ENCODE results near the gene JMJD7.
"Not testable (repeated sequence)": the region's sequence is repeated elsewhere in the genome, so short reads cannot be mapped to it uniquely, and the experiment has no call there.

JMJD7 gene

GRCh38 chr15:41822471-41822870 is 5.4 kb upstream of the JMJD7 start:
- no peak for DNase-seq (ENCODE audit: low spot score)

GRCh38 chr15:41822957-41823356 is 4.9 kb upstream of the JMJD7 start:
- DNase-seq (ENCODE audit: low spot score), result no peak

- DNase-seq (ENCODE audit: low spot score), result no peak
Measured at GRCh38 chr15:41823502-41823901, 4.4 kb upstream of the JMJD7 start.

DNA sequence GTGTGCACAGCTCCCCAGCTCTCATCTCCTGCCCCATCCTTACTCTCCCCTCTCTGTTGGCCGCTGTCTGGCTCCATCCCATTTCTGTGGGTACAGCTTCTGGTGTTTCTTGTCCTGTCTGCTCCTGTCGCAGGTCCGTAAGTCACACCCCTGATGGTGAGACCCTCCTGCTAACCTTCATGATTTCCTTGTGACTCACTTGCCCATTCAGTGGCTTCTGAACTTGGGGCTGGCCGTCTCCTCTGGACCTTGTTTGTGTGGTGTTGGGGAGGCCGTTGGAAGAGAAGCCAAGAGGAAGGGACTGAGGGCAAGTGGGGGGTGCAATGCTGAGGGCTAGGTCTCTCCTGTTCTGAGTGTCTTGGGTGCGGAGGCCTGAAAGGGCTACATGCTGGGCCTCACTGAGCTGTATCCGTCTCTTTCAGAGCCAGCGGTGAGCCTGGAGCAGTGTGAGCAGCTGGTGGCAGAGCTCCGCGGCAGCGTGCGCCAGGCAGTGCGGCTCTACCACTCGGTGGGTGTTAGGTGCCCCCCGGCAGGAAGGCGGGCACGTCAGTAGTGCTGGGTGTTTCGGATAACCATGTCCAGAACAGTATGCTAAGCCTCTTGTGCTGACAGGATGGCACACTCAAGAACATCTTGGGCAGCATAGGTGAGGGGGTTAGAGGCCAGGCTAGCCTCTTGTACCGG is 3.7 kb upstream of the JMJD7 start:
- DNase-seq (ENCODE audit: low spot score), result no peak

DNA sequence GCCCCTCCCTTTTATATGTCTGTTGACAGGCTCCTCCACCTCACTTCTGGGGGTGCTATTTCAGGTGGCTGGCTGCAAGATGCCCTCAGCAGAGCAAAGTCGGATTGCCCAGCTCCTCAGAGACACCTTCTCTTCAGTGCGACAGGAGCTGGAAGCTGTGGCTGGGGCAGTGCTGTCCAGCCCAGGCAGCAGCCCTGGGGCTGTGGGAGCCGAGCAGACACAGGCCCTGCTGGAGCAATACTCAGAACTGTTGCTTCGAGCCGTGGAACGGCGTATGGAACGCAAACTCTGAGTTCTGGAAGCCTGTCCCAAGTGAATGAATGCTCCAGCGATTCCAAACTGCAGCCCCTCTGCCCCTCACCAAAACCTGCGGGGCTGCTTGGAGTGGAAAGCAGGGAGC is 2.7 kb upstream of the JMJD7 start:
- no peak for DNase-seq (ENCODE audit: low spot score)

DNA sequence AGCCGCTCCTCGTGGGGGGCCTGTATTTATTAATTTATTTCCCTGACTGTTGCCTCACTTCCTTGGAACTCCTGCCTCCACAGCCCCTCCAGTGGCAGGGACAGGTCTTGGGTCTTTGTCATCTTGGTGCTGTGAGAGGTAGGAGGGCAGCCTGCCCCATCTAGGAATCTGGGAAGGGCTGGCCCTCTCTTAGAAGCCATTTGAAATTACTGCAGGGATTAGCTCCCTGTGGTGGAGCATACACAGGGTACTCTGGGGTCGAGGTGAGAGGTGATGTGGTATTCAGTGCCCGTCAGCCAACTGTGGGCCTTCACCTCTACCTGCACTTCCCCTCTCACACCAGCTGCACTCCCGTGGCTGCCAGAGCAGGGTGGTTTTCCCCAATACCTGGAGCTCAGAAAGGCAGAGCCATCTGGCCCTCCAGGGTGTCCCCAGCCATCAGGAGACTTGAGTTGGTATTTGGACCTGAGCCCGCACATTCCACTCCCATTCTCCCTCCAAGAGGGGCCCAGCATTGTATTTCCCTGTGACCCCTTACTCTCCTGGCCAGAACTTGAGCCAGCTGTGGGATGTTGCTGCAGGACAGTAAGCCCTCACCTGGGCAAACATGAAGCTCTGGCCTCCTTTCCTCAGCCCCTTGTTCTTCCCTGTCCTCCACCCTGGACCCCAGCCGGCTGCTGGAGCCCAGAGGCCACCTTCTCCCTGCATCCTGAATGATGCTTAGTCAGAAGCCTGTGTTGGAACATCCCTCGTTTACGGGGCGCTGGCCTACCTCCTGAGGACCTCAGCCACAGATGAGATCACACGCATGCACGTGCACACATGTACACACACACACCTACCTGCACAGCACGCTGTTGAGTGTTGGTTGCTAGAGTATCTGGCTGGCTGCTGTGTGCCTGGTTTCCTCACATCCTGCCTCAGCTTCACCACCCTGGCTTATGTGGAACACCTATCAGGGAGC is 2.0 kb upstream of the JMJD7 start:
- DNase-seq (ENCODE audit: low spot score), result no peak

- peak; percentile 59 for DNase-seq (ENCODE audit: low spot score)
Measured at GRCh38 chr15:41827290-41827879, 507 bp upstream of the JMJD7 start.

GRCh38 chr15:41828807-41829141 is 882 bp downstream of the JMJD7 start:
- DNase-seq (ENCODE audit: low spot score), result no peak

GRCh38 chr15:41829959-41830646 is 2.2 kb downstream of the JMJD7 start:
- DNase-seq (ENCODE audit: low spot score), result no peak

- DNase-seq (ENCODE audit: low spot score), result not testable (repeated sequence)
Measured at GRCh38 chr15:41831291-41831690, 3.4 kb downstream of the JMJD7 start.

DNA sequence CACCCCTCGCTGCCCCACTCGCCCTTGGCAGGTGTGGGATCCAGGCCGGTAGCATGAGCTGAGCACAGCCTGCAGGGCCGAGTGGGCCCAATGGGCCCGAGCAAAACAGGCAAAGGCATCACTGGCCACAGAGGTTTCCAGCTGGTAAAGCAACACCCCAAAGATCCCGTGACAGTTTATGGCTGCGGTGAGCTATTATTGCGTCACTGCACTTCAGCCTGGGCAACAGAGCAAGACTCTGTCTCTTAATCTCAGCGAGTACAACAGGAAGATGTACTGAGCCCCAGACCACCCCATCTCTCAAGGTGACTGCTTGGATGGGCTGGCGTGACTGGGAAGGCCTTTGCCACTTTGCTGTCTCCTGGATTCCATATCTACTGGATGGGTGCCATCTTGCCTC is 4.3 kb downstream of the JMJD7 start:
- no peak for DNase-seq (ENCODE audit: low spot score)

GRCh38 chr15:41832875-41833274 is 5.0 kb downstream of the JMJD7 start:
- DNase-seq (ENCODE audit: low spot score), result no peak

DNA sequence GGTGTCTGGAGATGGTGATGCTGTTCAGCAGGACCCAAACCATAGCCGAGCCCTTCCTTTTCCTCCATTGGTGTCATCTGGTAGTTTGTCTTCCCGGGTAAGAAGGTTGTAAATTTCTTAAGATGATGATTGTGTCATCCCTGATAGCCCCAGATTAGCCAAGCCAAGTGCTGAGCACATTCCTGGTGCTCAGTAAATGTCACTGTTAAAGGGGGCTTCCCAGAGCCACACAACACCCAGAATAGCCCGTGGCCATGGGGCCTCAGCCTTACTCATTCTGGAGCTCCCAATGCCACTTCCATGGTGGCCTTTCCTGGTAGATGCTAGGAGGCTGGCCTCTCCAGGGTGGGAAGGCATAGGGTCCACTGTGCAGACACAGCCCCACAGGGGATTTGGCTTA is 6.2 kb downstream of the JMJD7 start:
- no peak for DNase-seq (ENCODE audit: low spot score)

- no peak for DNase-seq (ENCODE audit: low spot score)
Measured at GRCh38 chr15:41836073-41836472, 8.2 kb downstream of the JMJD7 start.

DNA sequence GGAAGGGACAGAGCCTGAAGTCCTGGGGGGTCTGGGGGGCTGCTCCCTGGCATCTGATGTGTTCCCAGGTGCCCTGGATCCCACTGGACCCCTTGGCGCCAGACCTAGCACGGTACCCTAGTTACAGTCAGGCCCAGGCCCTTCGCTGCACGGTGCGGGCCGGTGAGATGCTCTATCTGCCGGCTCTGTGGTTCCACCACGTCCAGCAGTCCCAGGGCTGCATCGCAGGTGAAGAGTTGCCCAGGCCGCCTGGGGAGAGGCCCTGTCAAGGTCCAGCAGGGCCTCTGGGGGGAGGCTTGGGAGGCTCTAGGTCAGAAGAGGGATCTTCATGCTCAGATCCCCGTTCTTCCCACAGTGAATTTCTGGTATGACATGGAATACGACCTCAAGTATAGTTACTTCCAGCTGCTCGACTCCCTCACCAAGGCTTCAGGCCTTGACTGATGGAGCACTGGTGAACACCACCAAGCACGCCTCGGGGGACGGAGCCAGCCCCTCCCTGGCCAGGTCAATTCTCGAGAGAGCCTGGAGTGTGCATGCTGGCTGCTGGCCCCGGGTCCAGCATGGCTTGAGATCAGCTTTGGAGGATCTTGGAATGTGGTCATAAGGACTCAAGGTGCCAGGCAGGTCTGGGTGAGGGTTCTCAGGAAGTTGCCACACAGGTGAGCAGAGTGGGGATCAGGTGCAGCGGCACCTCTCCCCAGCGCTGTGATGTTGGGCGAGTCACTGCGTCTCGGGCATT is 9.0 kb downstream of the JMJD7 start:
- no peak for DNase-seq (ENCODE audit: low spot score)

DNA sequence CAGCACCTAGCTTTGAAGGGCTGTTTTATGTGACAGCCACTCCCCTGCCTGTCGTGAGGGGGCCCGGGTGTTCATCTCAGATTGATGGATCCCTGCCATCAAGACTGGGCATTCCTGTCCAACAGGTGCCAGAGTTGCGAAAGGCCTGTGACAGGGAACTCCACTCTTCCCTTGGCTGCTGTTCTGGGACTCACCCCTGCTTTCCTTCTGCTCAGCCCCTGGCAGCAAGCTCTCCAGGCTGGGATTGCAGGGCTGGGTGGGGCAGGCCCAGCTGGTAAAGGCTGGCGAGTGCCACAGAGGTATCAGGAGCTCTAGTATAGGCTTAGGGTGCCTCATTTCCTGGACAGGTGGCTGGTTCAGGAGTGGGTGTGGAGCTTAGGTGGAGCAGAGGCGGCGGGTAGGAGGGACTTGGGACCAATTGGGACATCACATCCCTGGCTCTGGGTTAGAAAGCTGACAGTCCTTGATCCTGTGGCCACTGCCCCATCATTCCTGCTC is 10.6 kb downstream of the JMJD7 start, which contains the start of gene PLA2G4B:
TSS of gene PLA2G4B (plus strand) at position 448 of the 498 bp plus-strand sequence. CDS start 67 bp downstream, outside the sequence.
- no peak for DNase-seq (ENCODE audit: low spot score)

- DNase-seq (ENCODE audit: low spot score), result no peak
Measured at GRCh38 chr15:41839781-41840491, 12.0 kb downstream of the JMJD7 start.

- DNase-seq (ENCODE audit: low spot score), result no peak
Measured at GRCh38 chr15:41840673-41841072, 12.8 kb downstream of the JMJD7 start.

GRCh38 chr15:41841131-41841530 is 13.2 kb downstream of the JMJD7 start:
- DNase-seq (ENCODE audit: low spot score), result no peak

DNA sequence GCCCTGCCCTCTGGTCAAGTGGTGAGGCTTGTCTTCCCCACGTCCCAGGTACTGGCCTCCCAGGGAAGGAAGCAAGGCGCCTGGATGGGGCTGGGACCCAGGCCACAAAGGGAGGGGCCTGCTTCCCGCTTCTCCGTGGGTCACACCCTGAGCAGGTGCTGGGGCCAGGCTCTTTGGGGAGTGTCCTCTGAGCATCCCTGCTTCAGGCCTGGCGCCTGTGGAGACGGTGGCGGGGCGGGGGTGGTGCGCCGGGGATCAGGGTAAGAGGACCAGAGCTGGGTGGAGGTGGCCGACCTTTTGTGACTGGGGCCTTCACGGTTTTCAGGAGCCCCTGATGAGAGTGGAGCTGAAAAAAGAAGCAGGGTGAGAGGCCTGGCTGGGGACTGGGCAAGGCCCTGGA is 14.3 kb downstream of the JMJD7 start:
- no peak for DNase-seq (ENCODE audit: low spot score)

DNA sequence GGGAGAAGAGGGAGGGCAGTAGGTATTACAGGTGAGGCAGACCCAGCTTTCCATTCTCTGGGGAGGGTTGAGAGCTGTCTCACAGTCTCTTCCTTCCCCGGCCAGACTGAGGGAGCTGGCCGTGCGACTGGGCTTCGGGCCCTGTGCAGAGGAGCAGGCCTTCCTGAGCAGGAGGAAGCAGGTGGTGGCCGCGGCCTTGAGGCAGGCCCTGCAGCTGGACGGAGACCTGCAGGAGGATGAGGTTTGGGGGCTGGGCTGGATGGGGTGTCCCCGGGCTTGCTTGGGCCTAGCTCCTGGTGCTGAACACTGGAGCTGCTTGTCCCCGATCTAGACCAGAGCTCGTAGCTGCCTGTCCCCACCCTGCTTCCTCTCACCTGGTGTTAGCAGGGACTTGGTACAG is 15.7 kb downstream of the JMJD7 start:
- no peak for DNase-seq (ENCODE audit: low spot score)

Data from ecto neural progenitor cell (in vitro differentiated cells).